Heart left ventricle (tissue), 13 donors: Measurements from ENCODE around the gene DSC1.
"Not testable (repeated sequence)": the region's sequence is repeated elsewhere in the genome, so short reads cannot be mapped to it uniquely, and the experiment has no call there.

ENCODE experiments used
- CTCF ChIP-seq, 12 donors: fragments of 200-600 bp; sonication (generic) in 4 of 12; IDR thresholded peaks; one replicate each; pipeline versions ENCODE4 v1.5.0 to v1.8.0; 2018 to 2022; ENCODE audit warnings: antibody characterized with exemption in 12 of 12, mild to moderate bottlenecking in 5 of 12
- POLR2A ChIP-seq, 2 donors: fragments of 450-650 bp; IDR thresholded peaks; one replicate each; pipeline ENCODE4 v1.6.1; 2017; ENCODE audit warnings: antibody characterized with exemption in 2 of 2, mild to moderate bottlenecking in 2 of 2, moderate library complexity in 2 of 2
- donor health status: ischemic (EF 13 %, LVEDD 7.1; RV severe dilation, severe dysfunction).
- donor health status: DM: no; HTN: yes; CAD: no.
- donor health status: DM: no; HTN: no; CAD: no.
- donor health status: ischemic (EF 25% LVEDD 6.9; RV normal size, moderate dysfunction).
- donor health status: ischemic (EF 25% LVEDD 5.7; RV mildly dilated, moderate dysfunction).
- donor health status: ischemic (EF 35%, LVEDD 5.7; RV mildly dilated, moderate dysfunction).
- donor health status: nonischemic (EF 11% LVEDD 7.7; RV severe dilation, severe dysfunction).
- donor health status: DM: yes; HTN: yes; CAD: no.
- donor health status: PGD.
- donor health status: ischemic (EF 29% LVEDD 5.4; RV normal size, mild dysfunction).
- donor health status: nonischemic (EF 23%, LVEDD 6.1; RV moderate dilation, normal function).

GRCh38 chr18:31123125-31123524, 39.5 kb downstream of the DSC1 start:
- not testable (repeated sequence) for TF ChIP-seq CTCF, POLR2A (IDR thresholded peaks at IDR 0.05)
